Right cardiac atrium (tissue), 5 donors: ENCODE results near the gene TFPT. TPM values are rescaled to one million over a fixed set of nuclear protein-coding genes. Genes with fewer than 3 reads are reported as not detected.

Experiments
- ATAC-seq, 2 donors: fragments of 200-7000 bp; cut with Tn5 transposase; one replicate each; pipeline versions ENCODE4 v1.8.0 to v1.9.1; 2020; ENCODE audit warnings: moderate library complexity in 2 of 2, mild to moderate bottlenecking in 1 of 2
- DNase-seq, 3 donors: peaks; one replicate each; pipeline ENCODE4 v3.0.0-alpha.2; 2020
- H3K27ac ChIP-seq: one replicate; pipeline ENCODE4 v1.5.1; 2013; ENCODE audit warnings: mild to moderate bottlenecking, low read length, control low read depth, moderate library complexity
- H3K27me3 ChIP-seq: one replicate; pipeline ENCODE4 v1.6.1; 2013; ENCODE audit not compliant: control insufficient read depth, insufficient read depth
- H3K4me1 ChIP-seq: one replicate; pipeline ENCODE4 v1.6.1; 2013; ENCODE audit warnings: low read length; ENCODE audit not compliant: control insufficient read depth, insufficient read depth
- H3K4me3 ChIP-seq: one replicate; pipeline ENCODE4 v1.5.1; 2013; ENCODE audit warnings: low read length, control low read depth
- H3K9me3 ChIP-seq: one replicate; pipeline ENCODE4 v1.6.1; 2013; ENCODE audit warnings: low read length; ENCODE audit not compliant: control insufficient read depth
- whole genome bisulfite sequencing: extraction: QIAGEN DNeasy Blood & Tissue Kit; methylation state at CpG from one replicate; pipeline ENCODE4 v1.1.7; 2013; 5-methylcytosine and 5-hydroxymethylcytosine counted together
- intact Hi-C, 4 donors: fragments of 100-400 bp; cut with DNase I; formaldehyde crosslinking; loops; one replicate each; pipeline versions ENCODE4 v1.11.0 to v1.14.0; 2022 to 2023
- polyA plus RNA-seq: library from polyadenylated mRNA; stranded (reverse); fragments of 200-250 nt; gene quantifications from one replicate; pipeline ENCODE4 v1.2.3, GENCODE V29; 2013
- total RNA-seq, 4 donors: library from RNA; stranded (reverse); fragmentation: NEBNext Ultra II Directional; extraction: Animal tissue kit (Norgen Biotek cat#: 25700); gene quantifications; one replicate each; pipeline ENCODE4 v1.2.1, GENCODE V29; 2021
- donor health status: healthy with polysubstance abuse.
- donor health status: DM: no; HTN: yes; CAD: no.
- donor health status: DM: no; HTN: no; CAD: no.
- donor health status: DM: no; HTN: yes; CAD: no; lungs with severe emphysema.
- donor health status: DM: yes; HTN: yes; CAD: no.

TFPT gene
- total and polyA plus RNA-seq, 5 donors: 15.8 to 19.8 (median 16.9) TPM

GRCh38 chr19:54158812-54159351 lies 43.4 kb upstream of the TFPT start:
- DNase-seq: peak in 2 of 3 donors; percentile 47 to 48
- no peak for ATAC-seq
- Histone ChIP-seq H3K27ac (peak overlapping the region; percentile 97), H3K4me3 (peak overlapping the region; percentile 56), H3K9me3 (no peaks in the 10 kb centered on the region), H3K4me1 (peaks cover 8% of the 10 kb centered on the region), H3K27me3 (no peaks in the 10 kb centered on the region)
- WGBS: 11% methylated on average over 19 of the region's 19 CpGs
- intact Hi-C loops: no loop called here

DNA sequence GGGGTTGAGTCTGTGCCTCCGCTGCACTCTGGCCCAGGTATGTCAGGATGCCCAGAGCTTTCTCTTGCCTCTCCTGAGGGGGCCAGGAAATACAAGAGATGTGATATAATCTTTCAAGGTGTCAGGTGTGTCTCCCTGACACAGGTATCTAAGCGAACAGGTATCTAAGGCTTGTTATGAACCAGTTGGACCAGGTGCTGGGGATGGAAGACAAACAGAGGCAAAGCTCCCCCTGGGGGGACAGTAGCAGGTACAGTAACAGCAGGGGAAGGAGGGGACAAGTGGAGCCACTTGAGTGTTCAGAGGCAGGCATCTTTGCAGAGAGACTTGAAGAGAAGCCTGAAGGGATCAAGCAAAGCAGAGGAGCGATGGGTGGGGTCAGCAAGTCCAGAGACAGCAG lies 41.5 kb upstream of the TFPT start:
- peak in 1 of 3 donors; percentile 7 for DNase-seq
- H3K27ac ChIP-seq: no peak overlapping the region
- intact Hi-C loops: no loop called here
- H3K27me3 ChIP-seq: no peaks in the 10 kb centered on the region
- no peak for ATAC-seq
- H3K9me3 ChIP-seq: no peaks in the 10 kb centered on the region
- H3K4me1 ChIP-seq: peaks cover 8% of the 10 kb centered on the region
- 94% methylated on average over 3 of the region's 3 CpGs for WGBS
- H3K4me3 ChIP-seq: no peak overlapping the region

- 78% methylated on average over 11 of the region's 11 CpGs for WGBS
- no peak for ATAC-seq
- intact Hi-C loops: no loop called here
- Histone ChIP-seq H3K4me3 (no peak overlapping the region), H3K27ac (no peak overlapping the region), H3K27me3 (no peaks in the 10 kb centered on the region), H3K4me1 (peaks cover 8% of the 10 kb centered on the region), H3K9me3 (no peaks in the 10 kb centered on the region)
- DNase-seq: peak in 1 of 3 donors; percentile 32
Measured at GRCh38 chr19:54156490-54156889, 41.0 kb upstream of the TFPT start.

DNA sequence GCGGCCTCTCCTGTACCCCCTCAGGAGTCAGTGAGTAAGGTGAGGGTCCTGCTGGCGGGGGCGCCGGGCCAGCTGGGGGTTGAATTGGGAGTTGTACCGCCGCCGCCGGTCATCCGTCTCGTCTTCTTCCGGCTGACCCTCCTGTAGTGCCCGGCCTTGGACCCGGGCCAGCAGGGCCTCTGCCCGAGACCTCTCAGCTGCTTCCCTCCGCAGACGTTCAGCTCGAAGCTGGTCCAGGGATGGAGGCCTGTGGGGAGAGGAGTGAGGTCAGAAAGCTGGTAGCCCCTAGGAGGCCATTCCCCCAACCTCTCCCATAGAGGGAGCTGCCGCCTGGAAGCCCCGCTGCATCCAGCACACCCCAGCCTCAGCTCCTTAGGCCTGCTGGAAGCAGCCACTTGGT lies 40.2 kb upstream of the TFPT start:
- Histone ChIP-seq H3K27me3 (no peaks in the 10 kb centered on the region), H3K4me3 (no peak overlapping the region), H3K4me1 (peaks cover 8% of the 10 kb centered on the region), H3K27ac (no peak overlapping the region), H3K9me3 (no peaks in the 10 kb centered on the region)
- no peak for ATAC-seq
- DNase-seq: peak in 2 of 3 donors; percentile 59 to 72
- intact Hi-C loops: no loop called here
- whole genome bisulfite sequencing: 66% methylated on average over 19 of the region's 19 CpGs

DNA sequence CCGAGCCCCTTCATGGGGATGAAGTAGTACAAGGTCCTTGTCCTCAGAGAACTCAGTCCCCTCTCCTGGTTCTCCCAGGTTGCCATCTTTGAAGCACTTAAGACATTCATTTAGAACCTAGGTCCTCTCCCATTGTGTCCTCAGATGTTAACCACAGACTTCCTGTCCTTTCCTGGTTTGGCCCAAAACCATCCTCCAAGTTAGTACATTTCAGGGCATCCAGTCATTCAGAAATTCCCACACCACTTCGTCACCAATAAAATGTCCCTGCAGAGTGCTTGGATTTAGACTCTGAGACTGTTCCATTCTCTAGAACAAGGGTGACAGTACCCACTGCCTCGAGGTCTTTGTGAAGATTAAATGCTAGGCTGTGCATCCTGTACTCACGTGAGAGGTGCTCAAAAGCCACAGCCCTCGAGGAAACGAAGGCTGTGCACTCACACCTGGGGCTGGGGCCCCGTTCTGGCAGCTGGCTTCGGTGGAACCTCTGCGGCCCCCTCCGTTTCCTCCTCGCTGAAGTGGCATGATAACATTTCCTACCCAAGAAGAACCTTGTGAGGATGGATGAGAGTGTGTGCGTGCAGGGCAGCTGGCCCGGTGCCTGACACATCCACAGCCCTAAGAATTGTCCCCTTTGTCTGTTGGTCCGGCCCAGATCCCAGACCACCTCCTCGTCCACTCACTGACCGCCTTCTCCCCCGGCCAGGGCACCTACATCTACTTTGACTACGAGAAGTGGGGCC lies 39.3 kb upstream of the TFPT start:
- H3K27ac ChIP-seq: no peak overlapping the region
- peak in 1 of 3 donors; percentile 59 for DNase-seq
- no peaks in the 10 kb centered on the region for H3K27me3 ChIP-seq
- intact Hi-C loops: no loop called here
- no peak overlapping the region for H3K4me3 ChIP-seq
- no peak for ATAC-seq
- 62% methylated on average over 18 of the region's 18 CpGs for WGBS
- H3K9me3 ChIP-seq: no peaks in the 10 kb centered on the region
- peaks cover 8% of the 10 kb centered on the region for H3K4me1 ChIP-seq

DNA sequence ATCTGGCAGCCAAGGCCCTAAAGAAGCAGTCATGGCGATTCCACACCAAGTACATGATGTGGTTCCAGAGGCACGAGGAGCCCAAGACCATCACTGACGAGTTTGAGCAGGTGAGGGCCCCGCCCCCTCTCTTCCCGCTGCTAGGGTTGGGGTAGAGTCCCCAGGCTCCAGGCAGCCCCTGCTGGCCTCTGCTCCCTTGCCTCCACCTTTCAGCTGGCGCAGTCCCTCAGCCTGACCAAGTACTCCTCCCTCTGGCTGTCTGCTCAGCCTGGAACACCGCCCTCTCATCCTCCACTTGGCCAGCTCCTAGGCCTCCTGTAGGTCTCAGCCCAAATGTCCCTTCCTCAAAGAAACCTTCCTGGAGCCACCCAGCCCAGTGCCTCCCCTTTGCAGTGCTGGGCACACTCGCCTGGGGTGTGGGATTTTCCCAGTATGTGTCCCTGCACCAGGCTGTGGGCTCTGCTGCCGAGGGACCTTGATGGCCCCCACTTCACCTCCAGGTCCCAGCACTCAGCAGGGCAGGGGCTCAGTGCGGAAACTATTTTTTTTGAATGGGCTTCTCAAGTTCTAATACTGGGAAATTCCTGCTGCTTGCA lies 38.4 kb upstream of the TFPT start:
- no peak for ATAC-seq
- no peak overlapping the region for H3K27ac ChIP-seq
- no peaks in the 10 kb centered on the region for H3K9me3 ChIP-seq
- peaks cover 6% of the 10 kb centered on the region for H3K4me1 ChIP-seq
- H3K27me3 ChIP-seq: no peaks in the 10 kb centered on the region
- H3K4me3 ChIP-seq: no peak overlapping the region
- intact Hi-C loops: no loop called here
- peak in 2 of 3 donors; percentile 56 to 69 for DNase-seq
- WGBS: 84% methylated on average over 10 of the region's 10 CpGs

DNA sequence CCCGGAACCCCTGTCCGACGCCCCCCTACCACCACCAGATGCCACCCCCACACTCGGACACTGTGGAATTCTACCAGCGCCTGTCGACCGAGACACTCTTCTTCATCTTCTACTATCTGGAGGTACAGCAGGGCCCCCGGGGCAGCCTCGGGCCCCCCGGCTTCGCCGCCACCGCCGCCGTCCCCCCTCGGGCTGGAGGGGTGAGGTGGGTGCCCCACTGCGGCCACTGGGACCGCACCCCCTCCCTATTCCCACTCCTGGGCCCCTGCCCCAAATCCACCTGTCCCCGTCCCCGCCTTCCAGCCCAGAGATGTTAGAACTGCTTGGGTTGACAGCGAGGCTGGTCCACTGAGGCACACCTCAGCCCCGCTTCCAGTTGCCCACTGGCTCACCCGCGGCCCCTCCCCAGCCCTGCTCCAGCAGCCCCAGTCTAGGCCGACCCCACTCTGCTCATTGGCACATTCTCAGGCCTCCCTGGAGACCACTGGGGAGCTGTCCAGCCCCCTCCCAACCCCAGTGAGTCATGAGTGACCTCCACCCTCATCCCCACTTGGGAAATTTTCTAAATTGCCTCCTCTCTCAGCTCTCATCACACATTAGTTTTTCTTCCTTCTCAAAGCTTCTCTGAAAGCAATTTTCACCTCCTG lies 37.5 kb upstream of the TFPT start:
- no peak overlapping the region for H3K27ac ChIP-seq
- intact Hi-C loops: no loop called here
- peak in 1 of 3 donors; percentile 61 for DNase-seq
- no peaks in the 10 kb centered on the region for H3K9me3 ChIP-seq
- peak; percentile 5 to 9 for ATAC-seq
- H3K27me3 ChIP-seq: no peaks in the 10 kb centered on the region
- WGBS: 88% methylated on average over 25 of the region's 25 CpGs
- H3K4me3 ChIP-seq: no peak overlapping the region
- H3K4me1 ChIP-seq: no peaks in the 10 kb centered on the region

DNA sequence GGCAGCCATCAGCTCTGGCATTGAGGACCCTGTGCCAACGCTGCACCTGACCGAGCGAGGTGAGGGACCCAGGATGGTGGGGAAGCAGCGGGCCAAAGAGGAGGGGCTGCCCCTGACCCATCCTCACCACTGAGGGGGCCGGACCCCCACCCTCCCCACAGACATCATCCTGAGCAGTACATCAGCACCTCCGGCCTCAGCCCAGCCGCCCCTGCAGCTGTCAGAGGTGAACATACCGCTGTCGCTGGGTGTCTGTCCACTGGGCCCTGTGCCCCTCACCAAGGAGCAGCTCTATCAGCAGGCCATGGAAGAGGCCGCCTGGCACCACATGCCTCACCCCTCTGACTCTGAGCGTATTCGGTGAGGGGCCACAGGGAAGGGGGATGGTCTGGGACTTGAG lies 36.8 kb upstream of the TFPT start:
- Histone ChIP-seq H3K4me3 (no peak overlapping the region), H3K27ac (no peak overlapping the region), H3K9me3 (no peaks in the 10 kb centered on the region), H3K4me1 (no peaks in the 10 kb centered on the region), H3K27me3 (no peaks in the 10 kb centered on the region)
- 88% methylated on average over 12 of the region's 12 CpGs for WGBS
- intact Hi-C loops: no loop called here
- DNase-seq: no peak
- ATAC-seq: peak in 1 of 2 donors; percentile 4

GRCh38 chr19:54151362-54152035 lies 36.0 kb upstream of the TFPT start:
- intact Hi-C loops: no loop called here

DNA sequence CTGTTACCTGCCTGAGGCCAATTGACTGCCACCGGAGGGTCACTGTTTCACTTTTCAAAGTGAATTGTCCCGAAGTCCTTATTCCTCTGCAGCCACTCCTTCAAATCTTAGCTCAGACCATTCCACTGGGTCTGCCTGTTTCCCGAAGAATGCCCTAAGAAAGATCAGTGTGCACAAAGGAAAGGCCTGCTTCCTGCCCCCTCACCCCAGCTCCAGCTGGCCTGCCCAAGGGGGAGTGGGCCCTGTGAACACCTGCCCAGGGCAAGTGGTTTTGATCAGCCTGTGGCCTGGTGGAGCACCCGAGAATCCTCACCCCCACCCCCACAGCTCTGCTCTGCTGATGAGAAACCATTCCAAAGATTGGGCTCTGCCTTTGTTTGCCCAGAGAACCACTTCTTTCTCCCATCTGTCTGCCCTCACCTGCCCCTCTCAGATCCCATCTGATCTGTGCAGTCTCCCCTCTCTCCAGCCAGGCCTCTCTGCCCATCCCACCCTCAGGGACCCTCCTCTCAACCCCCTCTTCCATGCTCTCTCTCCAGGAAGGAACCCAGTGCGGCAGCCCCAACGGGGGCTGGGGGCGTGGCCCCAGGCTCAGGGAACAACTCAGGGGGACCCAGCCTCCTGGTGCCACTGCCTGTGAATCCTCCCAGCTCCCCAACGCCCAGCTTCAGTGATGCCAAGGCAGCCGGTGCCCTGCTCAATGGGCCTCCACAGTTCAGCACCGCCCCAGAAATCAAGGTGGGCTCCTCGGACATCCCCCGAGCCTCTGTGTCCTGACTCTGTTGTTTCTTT lies 33.8 kb upstream of the TFPT start:
- intact Hi-C loops: no loop called here
- DNase-seq (no peak), ATAC-seq (no peak)
- H3K27me3 ChIP-seq: no peaks in the 10 kb centered on the region
- no peak overlapping the region for H3K27ac ChIP-seq
- H3K9me3 ChIP-seq: no peaks in the 10 kb centered on the region
- 78% methylated on average over 12 of the region's 12 CpGs for WGBS
- no peaks in the 10 kb centered on the region for H3K4me1 ChIP-seq
- H3K4me3 ChIP-seq: no peak overlapping the region

More at GRCh38 chr19:54151362-54152035, 36.0 kb upstream of the TFPT start:
- Histone ChIP-seq H3K4me3 (no peak overlapping the region), H3K27me3 (no peaks in the 10 kb centered on the region), H3K27ac (no peak overlapping the region), H3K9me3 (no peaks in the 10 kb centered on the region), H3K4me1 (no peaks in the 10 kb centered on the region)
- 84% methylated on average over 23 of the region's 23 CpGs for WGBS
- DNase-seq (peak in 1 of 3 donors; percentile 40), ATAC-seq (no peak)
